A673 (cell line): Measurements from ENCODE around the gene TNRC6C. TPM values are rescaled to one million over a fixed set of nuclear protein-coding genes. Genes with fewer than 3 reads are reported as not detected.
A peak's percentile ranks its signal among the peaks of the same experiment; 100 is the strongest.

ENCODE experiments used
- BruUV-seq: library from RNA; stranded (reverse); fragments of 400-500 nt; replicated peaks from 2 replicates; lab custom pipeline; 2021; lab: Mats Ljungman, UMichigan
- CTCF ChIA-PET: fragments of 300-600 bp; sonication (Branson Sonifier 250); formaldehyde crosslinking; loops from one replicate; lab custom pipeline; 2022; ENCODE audit warnings: antibody characterized with exemption; lab: Charles Lee
- POLR2A ChIA-PET: fragments of 300-600 bp; sonication (Branson Sonifier 250); formaldehyde crosslinking; loops from one replicate; lab custom pipeline; 2022; ENCODE audit warnings: antibody characterized with exemption; ENCODE audit not compliant: low non-redundant PET; lab: Charles Lee
- DNase-seq: peaks from one replicate; pipeline ENCODE4 v3.0.0-alpha.2; 2015; ENCODE audit warnings: low spot score
- H3K27ac ChIP-seq: fragments of 200-600 bp; sonication (generic); 2 replicates; pipeline ENCODE4 v1.5.1; 2016; ENCODE audit warnings: mixed run types, low read depth, mild to moderate bottlenecking, mixed read lengths, antibody characterized with exemption, low read length; ENCODE audit not compliant: poor library complexity, severe bottlenecking
- H3K27me3 ChIP-seq: fragments of 200-600 bp; sonication (generic); replicated peaks from 2 replicates; pipeline ENCODE4 v1.6.1; 2017; ENCODE audit warnings: mixed run types, low read depth, mild to moderate bottlenecking, mixed read lengths, antibody characterized with exemption, low read length; ENCODE audit not compliant: insufficient read depth, poor library complexity
- H3K36me3 ChIP-seq: fragments of 200-600 bp; sonication (generic); 2 replicates; pipeline ENCODE4 v1.6.1; 2016; ENCODE audit warnings: mixed run types, mild to moderate bottlenecking, mixed read lengths, antibody characterized with exemption, low read length; ENCODE audit not compliant: insufficient read depth, poor library complexity, severe bottlenecking
- H3K4me1 ChIP-seq: fragments of 200-600 bp; sonication (generic); 2 replicates; pipeline ENCODE4 v1.6.1; 2017; ENCODE audit warnings: mixed run types, mild to moderate bottlenecking, mixed read lengths, antibody characterized with exemption, low read length; ENCODE audit not compliant: insufficient read depth, poor library complexity, severe bottlenecking
- H3K4me3 ChIP-seq: fragments of 200-600 bp; sonication (generic); 2 replicates; pipeline ENCODE4 v1.5.1; 2016; ENCODE audit warnings: low read depth, mixed run types, mild to moderate bottlenecking, mixed read lengths, low read length; ENCODE audit not compliant: poor library complexity, severe bottlenecking
- H3K9me3 ChIP-seq: fragments of 200-600 bp; sonication (generic); 2 replicates; pipeline ENCODE4 v1.6.1; 2016; ENCODE audit warnings: mixed run types, low read depth, mild to moderate bottlenecking, mixed read lengths, antibody characterized with exemption, low read length; ENCODE audit not compliant: poor library complexity, severe bottlenecking
- CTCF ChIP-seq: fragments of 300-800, 200-600 bp; sonication (generic); conservative IDR thresholded peaks from 2 replicates; pipeline ENCODE4 v1.5.1; 2017; ENCODE audit warnings: low read depth, mild to moderate bottlenecking, antibody characterized with exemption, low read length, moderate library complexity, mixed read lengths
- EZH2 ChIP-seq: fragments of 200-600 bp; sonication (generic); IDR thresholded peaks from 2 replicates; pipeline ENCODE4 v1.6.1; 2017; ENCODE audit warnings: borderline replicate concordance, low read depth, mild to moderate bottlenecking, mixed read lengths, antibody characterized with exemption, low read length; ENCODE audit not compliant: poor library complexity, severe bottlenecking
- intact Hi-C: fragments of 100-400 bp; cut with micrococcal nuclease; formaldehyde crosslinking; loops from one replicate; pipeline ENCODE4 v1.10.0; 2022; ENCODE audit not compliant: unreplicated experiment
- total RNA-seq: library from RNA; stranded (reverse); gene quantifications from 2 replicates; pipeline ENCODE4 v1.2.3, GENCODE V29; 2021

Gene TNRC6C
- total RNA-seq, 1 experiment from 2014 or later: 26.7 TPM

GRCh38 chr17:78127888-78128550 lies 169.5 kb downstream of the TNRC6C start:
- intact Hi-C loops: loop anchor here (5.0 kb wide), 1 partner anchor 39 kb away; the partner anchor contains the start of gene SYNGR2
- Histone ChIP-seq H3K27ac (peak overlapping the region; percentile 64), H3K27me3 (no peaks in the 10 kb centered on the region)

GRCh38 chr17:78128551-78129350 lies 170.2 kb downstream of the TNRC6C start, which contains the start of gene TMC6:
Gene TMC6 (minus strand): TSS chr17:78128755. CDS start chr17:78126832, 1,923 bp downstream.
- Histone ChIP-seq H3K9me3 (no peaks in the 10 kb centered on the region), H3K4me3 (peak within 1 kb of the TSS; percentile 80), H3K4me1 (peaks cover 46% of the 10 kb centered on the region), H3K36me3 (no peaks in the 10 kb centered on the region), H3K27me3 (no peaks in the 10 kb centered on the region), H3K27ac (peak within 1 kb of the TSS; percentile 64)
- TF ChIP-seq CTCF: no peak
- TF ChIP-seq EZH2: no peak
- peak; percentile 70 for DNase-seq
- ChIA-PET CTCF (no interaction called here), POLR2A (no interaction called here)
- BruUV-seq: no TSS peak
- intact Hi-C loops: loop anchor here (5.0 kb wide), 1 partner anchor 39 kb away; the partner anchor contains the start of gene SYNGR2

More at GRCh38 chr17:78127888-78128550, 169.5 kb downstream of the TNRC6C start:
- H3K4me1 ChIP-seq: peaks cover 46% of the 10 kb centered on the region
- H3K4me3 ChIP-seq: peak overlapping the region; percentile 80
- no peaks in the 10 kb centered on the region for H3K9me3 ChIP-seq
- TF ChIP-seq EZH2: no peak
- no peak for TF ChIP-seq CTCF
- CTCF ChIA-PET: interaction anchor here (0.6 to 0.8 kb wide), 2 partner anchors 48 to 131 kb away, joined by 3 read pairs; no protein-coding TSS in a partner anchor
- H3K36me3 ChIP-seq: no peaks in the 10 kb centered on the region
- POLR2A ChIA-PET: no interaction called here
- no TSS peak for BruUV-seq
- DNase-seq: no peak

GRCh38 chr17:78129351-78130089 lies 171.0 kb downstream of the TNRC6C start:
- DNase-seq: no peak
- ChIA-PET CTCF (no interaction called here), POLR2A (no interaction called here)
- no peak for TF ChIP-seq EZH2
- no peak for TF ChIP-seq CTCF
- Histone ChIP-seq H3K4me1 (peaks cover 46% of the 10 kb centered on the region), H3K27ac (no peak overlapping the region), H3K36me3 (no peaks in the 10 kb centered on the region), H3K4me3 (peak overlapping the region; percentile 80), H3K9me3 (no peaks in the 10 kb centered on the region), H3K27me3 (no peaks in the 10 kb centered on the region)
- intact Hi-C loops: loop anchor here (5.0 kb wide), 1 partner anchor 38 kb away; the partner anchor contains the start of gene SYNGR2
- BruUV-seq: no TSS peak
